Measurements from ENCODE around the gene YY1AP1.

- TF ChIP-seq MYC (IDR thresholded peaks at IDR 0.05; ENCODE audit: low read depth, low read length), result no peak
- TF ChIP-seq CTCF (IDR thresholded peaks at IDR 0.05; ENCODE audit: low read depth, low read length), result no peak
- no peak for TF ChIP-seq POLR2A (IDR thresholded peaks at IDR 0.05; ENCODE audit: extremely low read depth, insufficient read length)
- no peak for TF ChIP-seq MAX (IDR thresholded peaks at IDR 0.05; ENCODE audit: low read depth, low read length)
These were observed 19.1 kb downstream of the YY1AP1 start for GRCh38 chr1:155669233-155670162.
